H1 (cell line): ENCODE results near the gene C3orf18. TPM values are rescaled to one million over a fixed set of nuclear protein-coding genes. Genes with fewer than 3 reads are reported as not detected.

Experiments
- CTCF ChIA-PET: fragments of 300-600 bp; sonication (Branson Sonifier 250); formaldehyde crosslinking; loops from one replicate; lab custom pipeline; 2021; ENCODE audit not compliant: partially characterized antibody; lab: Charles Lee
- POLR2A ChIA-PET: fragments of 300-600 bp; sonication (Branson Sonifier 250); formaldehyde crosslinking; loops from one replicate; lab custom pipeline; 2021; ENCODE audit warnings: inconsistent platforms; ENCODE audit not compliant: partially characterized antibody; lab: Charles Lee
- DNase-seq, 2 experiments: peaks; one replicate each; pipeline versions ENCODE4 v3.0.0 to v3.0.0-alpha.2; 2010 to 2022; ENCODE audit warnings: low spot score in 2 of 2, low read depth in 1 of 2, mixed read lengths in 1 of 2
- FAIRE-seq: peaks from 2 replicates; lab custom pipeline; 2011; peaks lifted over from hg19 to GRCh38; lab: Jason Lieb, UNC
- H2AFZ ChIP-seq: 2 replicates; pipeline ENCODE4 v1.8.1; 2012; ENCODE audit warnings: low read length, inconsistent platforms
- H2AK5ac ChIP-seq: 2 replicates; pipeline ENCODE4 v1.6.1; 2013; ENCODE audit warnings: low read depth, low read length
- H2BK120ac ChIP-seq: replicated peaks from 2 replicates; pipeline ENCODE3; 2013; ENCODE audit warnings: low read depth, low read length, inconsistent platforms
- H2BK12ac ChIP-seq: 2 replicates; pipeline ENCODE4 v1.6.1; 2013; ENCODE audit warnings: low read depth, low read length
- H2BK15ac ChIP-seq: 2 replicates; pipeline ENCODE4 v1.6.1; 2013; ENCODE audit warnings: low read length
- H2BK20ac ChIP-seq: 2 replicates; pipeline ENCODE4 v1.6.1; 2013; ENCODE audit warnings: low read length
- H2BK5ac ChIP-seq: 2 replicates; pipeline ENCODE4 v1.6.1; 2013; ENCODE audit warnings: low read depth, low read length
- H3K14ac ChIP-seq: 2 replicates; pipeline ENCODE4 v1.6.1; 2013; ENCODE audit warnings: inconsistent platforms; ENCODE audit not compliant: insufficient read length
- H3K18ac ChIP-seq: 2 replicates; pipeline ENCODE4 v1.6.1; 2013; ENCODE audit warnings: low read length; ENCODE audit errors: extremely low read depth
- H3K23ac ChIP-seq: 2 replicates; pipeline ENCODE4 v1.6.1; 2013; ENCODE audit warnings: inconsistent platforms; ENCODE audit not compliant: insufficient read length
- H3K23me2 ChIP-seq: 2 replicates; pipeline ENCODE4 v1.6.1; 2013; ENCODE audit warnings: low read depth, low read length
- H3K27ac ChIP-seq: 2 replicates; pipeline ENCODE4 v1.6.1; 2011; ENCODE audit warnings: low read depth, low read length, inconsistent platforms
- H3K27me3 ChIP-seq, 4 experiments: replicated peaks in 1 of 4; 1 replicate in 1 of 4; 2 replicates in 3 of 4; pipeline versions ENCODE4 v1.6.1 to v1.8.1; 2011 to 2013; ENCODE audit warnings: low read length in 3 of 4, mild to moderate bottlenecking in 3 of 4, inconsistent platforms in 2 of 4, mixed read lengths in 2 of 4, moderate library complexity in 1 of 4; ENCODE audit not compliant: control insufficient read depth in 3 of 4, insufficient read depth in 3 of 4; ENCODE audit errors: extremely low read depth in 1 of 4
- H3K36me3 ChIP-seq, 4 experiments: 2 replicates each; pipeline versions ENCODE4 v1.6.1 to v1.8.1; 2011 to 2013; ENCODE audit warnings: mild to moderate bottlenecking in 4 of 4, low read length in 3 of 4, moderate library complexity in 2 of 4, control low read depth in 1 of 4, inconsistent platforms in 1 of 4; ENCODE audit not compliant: insufficient read depth in 4 of 4, control insufficient read depth in 2 of 4
- H3K4ac ChIP-seq: replicated peaks from 2 replicates; pipeline ENCODE3; 2013; ENCODE audit warnings: low read length, low read depth, mixed read lengths, inconsistent platforms; ENCODE audit not compliant: insufficient read length
- H3K4me1 ChIP-seq, 4 experiments: replicated peaks in 1 of 4; 1 replicate in 1 of 4; 2 replicates in 3 of 4; pipeline versions ENCODE4 v1.6.1 to v1.8.1; 2011 to 2013; ENCODE audit warnings: low read length in 3 of 4, inconsistent platforms in 2 of 4, mixed read lengths in 1 of 4; ENCODE audit not compliant: insufficient read depth in 4 of 4, control insufficient read depth in 3 of 4
- H3K4me2 ChIP-seq, 2 experiments: 2 replicates each; pipeline versions ENCODE4 v1.6.1 to v1.8.1; 2011 to 2013; ENCODE audit warnings: low read depth in 2 of 2, low read length in 2 of 2, control low read depth in 1 of 2, inconsistent platforms in 1 of 2, mild to moderate bottlenecking in 1 of 2; ENCODE audit not compliant: insufficient read depth in 1 of 2
- H3K4me3 ChIP-seq, 4 experiments: fragments of 200-600, 300-600 bp in 1 of 4; sonication (generic), shearing (Covaris generic), sonication (Bioruptor Twin) in 1 of 4; 2 replicates each; pipeline versions ENCODE4 v1.5.1 to v1.8.1; 2011 to 2016; ENCODE audit warnings: low read length in 4 of 4, low read depth in 3 of 4, control low read depth in 2 of 4, inconsistent platforms in 2 of 4, mild to moderate bottlenecking in 2 of 4, mixed read lengths in 1 of 4, moderate library complexity in 1 of 4; ENCODE audit not compliant: insufficient read depth in 2 of 4; ENCODE audit errors: extremely low read depth in 1 of 4
- H3K56ac ChIP-seq: replicated peaks from 2 replicates; pipeline ENCODE3; 2013; ENCODE audit warnings: low read depth, mild to moderate bottlenecking, mixed read lengths, low read length, inconsistent platforms; ENCODE audit not compliant: insufficient read length
- H3K79me1 ChIP-seq: 2 replicates; pipeline ENCODE4 v1.6.1; 2013; ENCODE audit warnings: low read depth, low read length, control low read depth
- H3K79me2 ChIP-seq, 2 experiments: 2 replicates each; pipeline versions ENCODE4 v1.6.1 to v1.8.1; 2012 to 2013; ENCODE audit warnings: low read length in 2 of 2, mild to moderate bottlenecking in 2 of 2, inconsistent platforms in 1 of 2; ENCODE audit not compliant: insufficient read depth in 2 of 2, control insufficient read depth in 1 of 2
- H3K9ac ChIP-seq, 4 experiments: replicated peaks in 1 of 4; 1 replicate in 1 of 4; 2 replicates in 3 of 4; pipeline versions ENCODE4 v1.6.1 to v1.8.1; 2011 to 2013; ENCODE audit warnings: low read depth in 3 of 4, low read length in 3 of 4, control low read depth in 2 of 4, mild to moderate bottlenecking in 2 of 4, moderate library complexity in 2 of 4, inconsistent platforms in 1 of 4; ENCODE audit errors: extremely low read depth in 1 of 4
- H3K9me3 ChIP-seq, 2 experiments: 2 replicates each; pipeline versions ENCODE4 v1.6.1 to v1.8.1; 2012 to 2013; ENCODE audit warnings: mild to moderate bottlenecking in 2 of 2, moderate library complexity in 2 of 2, control low read depth in 1 of 2, inconsistent platforms in 1 of 2, low read depth in 1 of 2, low read length in 1 of 2, mixed read lengths in 1 of 2; ENCODE audit not compliant: insufficient read depth in 2 of 2
- H4K20me1 ChIP-seq, 2 experiments: replicated peaks in 1 of 2; 2 replicates each; pipeline versions ENCODE3 to v1.8.1; 2011 to 2013; ENCODE audit warnings: inconsistent platforms in 2 of 2, low read length in 2 of 2, mild to moderate bottlenecking in 1 of 2; ENCODE audit not compliant: insufficient read depth in 2 of 2, control insufficient read depth in 1 of 2
- H4K5ac ChIP-seq: 2 replicates; pipeline ENCODE4 v1.6.1; 2013; ENCODE audit warnings: low read length, low read depth, mixed read lengths, inconsistent platforms; ENCODE audit not compliant: insufficient read length
- H4K8ac ChIP-seq: 2 replicates; pipeline ENCODE4 v1.8.0; 2013; ENCODE audit warnings: mild to moderate bottlenecking, moderate library complexity, low read length, inconsistent platforms; ENCODE audit not compliant: insufficient read depth; ENCODE audit errors: extremely low read depth
- H4K91ac ChIP-seq: replicated peaks from 2 replicates; pipeline ENCODE3; 2013; ENCODE audit warnings: low read length, mixed read lengths, inconsistent platforms; ENCODE audit not compliant: insufficient read length
- CEBPB ChIP-seq: IDR thresholded peaks from 2 replicates; pipeline ENCODE4 v1.6.1; 2012; ENCODE audit warnings: low read depth, low read length
- EGR1 ChIP-seq: IDR thresholded peaks from 2 replicates; pipeline ENCODE4 v1.6.1; 2011; ENCODE audit warnings: low read depth, low read length, borderline replicate concordance
- EP300 ChIP-seq, 2 experiments: IDR thresholded peaks; 1 replicate in 1 of 2; 2 replicates in 1 of 2; pipeline ENCODE4 v1.6.1; 2011 to 2012; ENCODE audit warnings: low read depth in 2 of 2, low read length in 2 of 2, mild to moderate bottlenecking in 2 of 2, borderline replicate concordance in 1 of 2, inconsistent platforms in 1 of 2, moderate library complexity in 1 of 2
- KDM4A ChIP-seq: IDR thresholded peaks from one replicate; pipeline ENCODE4 v1.7.1; 2012; ENCODE audit warnings: low read depth, mild to moderate bottlenecking, moderate library complexity, low read length, inconsistent platforms; ENCODE audit not compliant: severe bottlenecking
- NANOG ChIP-seq: IDR thresholded peaks from 2 replicates; pipeline ENCODE4 v1.6.1; 2011; ENCODE audit warnings: low read length, low read depth, mild to moderate bottlenecking, inconsistent platforms; ENCODE audit not compliant: insufficient read depth, poor library complexity, severe bottlenecking
- SUZ12 ChIP-seq: fragments of 200-600 bp; sonication (generic); IDR thresholded peaks from 2 replicates; pipeline ENCODE4 v1.6.1; 2012; ENCODE audit warnings: mild to moderate bottlenecking, inconsistent platforms, low read length, moderate library complexity, mixed read lengths
- TAF7 ChIP-seq: optimal IDR thresholded peaks from 2 replicates; pipeline ENCODE3; 2011; ENCODE audit warnings: low read depth, mild to moderate bottlenecking, inconsistent platforms, low read length, moderate library complexity, borderline replicate concordance
- TEAD4 ChIP-seq: IDR thresholded peaks from 2 replicates; pipeline ENCODE4 v1.6.1; 2012; ENCODE audit warnings: low read depth, low read length, inconsistent platforms, mixed read lengths
- WGBS, 2 experiments: shearing (Covaris generic) in 1 of 2; methylation state at CpG; one replicate each; pipeline versions ENCODE4 v1.1.6 to v1.1.7; 2013 to 2015; ENCODE audit warnings: low lambda C conversion rate in 2 of 2, mixed read lengths in 2 of 2, inconsistent platforms in 1 of 2, low coverage in 1 of 2, missing lambda C conversion rate in 1 of 2; ENCODE audit not compliant: insufficient replicate concordance in 2 of 2, insufficient coverage in 1 of 2, insufficient read length in 1 of 2; ENCODE audit errors: extremely low coverage in 1 of 2, missing lambda C conversion rate in 1 of 2; 5-methylcytosine and 5-hydroxymethylcytosine counted together
- polyA plus RNA-seq, 7 experiments: library from polyadenylated mRNA; depleted of rRNA in 3 of 7; stranded (reverse) in 5 of 7; unstranded in 2 of 7; fragments of >200 nt in 5 of 7; fragments of 200-250 nt in 2 of 7; gene quantifications; 1 replicate in 5 of 7; 2 replicates in 1 of 7; 4 replicates in 1 of 7; pipeline versions ENCODE4 v1.2.1 to v1.2.3, GENCODE V29; 2011 to 2013; ENCODE audit warnings: missing spikeins in 2 of 7, mixed read lengths in 2 of 7
- total RNA-seq: library from RNA; stranded (reverse); fragmentation: NEBNext Ultra II Directional; extraction: Animal tissue kit (Norgen Biotek cat#: 25700); gene quantifications from 2 replicates; pipeline ENCODE4 v1.2.1, GENCODE V29; 2021

The C3orf18 gene
- total and polyA plus RNA-seq, 2 of the 8 experiments (the other 6 are each of a cell fraction or from before 2014, with no cell fraction given), result 7.5 to 15.0 TPM

- Histone ChIP-seq H3K4ac (no peak overlapping the region), H4K8ac (no peak overlapping the region), H3K9ac (no peak overlapping the region), H3K27ac (no peak overlapping the region), H2BK120ac (no peak overlapping the region), H2BK20ac (no peak overlapping the region), H3K36me3 (no peaks in the 10 kb centered on the region), H3K23me2 (no peaks in the 10 kb centered on the region), H3K14ac (no peak overlapping the region), H2BK15ac (no peak overlapping the region), H3K27me3 (peaks cover 0 to 2% (median 0%) of the 10 kb centered on the region in 4 experiments; a peak in 1 of 7 replicates)
- POLR2A ChIA-PET, result interaction anchor here (1.0 kb wide), 1 partner anchor 10 kb away, joined by 3 read pairs; no protein-coding TSS in a partner anchor
- 94% methylated on average over 2 of the region's 2 CpGs; no CpG with 5 or more reads in 1 of the 2 experiments for WGBS, 2 experiments
- TF ChIP-seq TAF7 (no peak), TEAD4 (0 out of 2 replicates have a peak, but pooled peaks have one; percentile 18), SUZ12 (no peak), KDM4A (no peak), EGR1 (no peak), EP300 (IDR thresholded peaks at IDR 0.05; ENCODE audit: borderline replicate concordance in 1 of 2, low read depth in 2 of 2, low read length in 2 of 2) (no peak), CEBPB (peak; percentile 78), NANOG (no peak)
- TF ChIP-seq, all 59 proteins: peak for 2
- no peak overlapping the region for H2AK5ac ChIP-seq
- no peak overlapping the region for H4K91ac ChIP-seq
- H3K23ac ChIP-seq, result no peak overlapping the region
- H2AFZ ChIP-seq, result no peak overlapping the region
- H3K9me3 ChIP-seq, result no peaks in the 10 kb centered on the region
- H4K20me1 ChIP-seq, result peaks cover 0 to 2% of the 10 kb centered on the region in 2 experiments
- no peak overlapping the region for H4K5ac ChIP-seq
- CTCF ChIA-PET, result interaction anchor here (7.1 to 46.5 kb wide), 2 partner anchors 15 to 31 kb away, joined by 70 to 863 read pairs; partner anchors contain the start of genes C3orf18, CISH, HEMK1 and MAPKAPK3
- no peak overlapping the region for H3K4me3 ChIP-seq
- no peak overlapping the region for H3K4me2 ChIP-seq
- no peaks in the 10 kb centered on the region for H3K4me1 ChIP-seq
- DNase-seq (no peak), FAIRE-seq (no peak)
- H3K79me2 ChIP-seq, result no peaks in the 10 kb centered on the region
- no peaks in the 10 kb centered on the region for H3K79me1 ChIP-seq
- H2BK5ac ChIP-seq, result no peak overlapping the region
- H3K56ac ChIP-seq, result no peak overlapping the region
- no peak overlapping the region for H3K18ac ChIP-seq
- H2BK12ac ChIP-seq, result no peak overlapping the region
These were observed 16.8 kb upstream of the C3orf18 start for GRCh38 chr3:50584391-50584790.
